Right lobe of liver (tissue), 4 donors: ENCODE measurements around the gene LRP2.

Experiments used
- CTCF ChIP-seq, 4 donors: fragments of 200-600 bp in 3 of 4; fragments of 450-650 bp in 1 of 4; IDR thresholded peaks; one replicate each; pipeline versions ENCODE4 v1.5.1 to v1.8.0; 2016 to 2022; ENCODE audit warnings: antibody characterized with exemption in 4 of 4, mild to moderate bottlenecking in 2 of 4
- POLR2A ChIP-seq: fragments of 450-650 bp; IDR thresholded peaks from one replicate; pipeline ENCODE4 v1.6.1; 2017; ENCODE audit warnings: antibody characterized with exemption, mild to moderate bottlenecking
- donor health status: DM: no; HTN: no; CAD: no.
- donor health status: DM: no; HTN: no; CAD: no.
- donor health status: DM: no; HTN: yes; CAD: no.

DNA sequence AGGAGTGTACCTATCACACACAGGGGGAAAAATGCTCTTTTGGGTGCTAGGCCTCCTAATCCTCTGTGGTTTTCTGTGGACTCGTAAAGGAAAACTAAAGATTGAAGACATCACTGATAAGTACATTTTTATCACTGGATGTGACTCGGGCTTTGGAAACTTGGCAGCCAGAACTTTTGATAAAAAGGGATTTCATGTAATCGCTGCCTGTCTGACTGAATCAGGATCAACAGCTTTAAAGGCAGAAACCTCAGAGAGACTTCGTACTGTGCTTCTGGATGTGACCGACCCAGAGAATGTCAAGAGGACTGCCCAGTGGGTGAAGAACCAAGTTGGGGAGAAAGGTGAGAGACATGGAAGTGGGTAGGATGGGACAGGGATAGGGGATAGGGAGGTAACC is 280.8 kb downstream of the LRP2 start:
- TF ChIP-seq CTCF (IDR thresholded peaks at IDR 0.05): no peak
- no peak for TF ChIP-seq POLR2A
